IPS-NIHi11 (cell line): ENCODE results near the gene PTPN21.
A peak's percentile ranks its signal among the peaks of the same experiment; 100 is the strongest.

Experiments used
- DNase-seq: peaks from one replicate; pipeline ENCODE4 v3.0.0; 2012; ENCODE audit warnings: mixed read lengths, low spot score

PTPN21 gene

DNA sequence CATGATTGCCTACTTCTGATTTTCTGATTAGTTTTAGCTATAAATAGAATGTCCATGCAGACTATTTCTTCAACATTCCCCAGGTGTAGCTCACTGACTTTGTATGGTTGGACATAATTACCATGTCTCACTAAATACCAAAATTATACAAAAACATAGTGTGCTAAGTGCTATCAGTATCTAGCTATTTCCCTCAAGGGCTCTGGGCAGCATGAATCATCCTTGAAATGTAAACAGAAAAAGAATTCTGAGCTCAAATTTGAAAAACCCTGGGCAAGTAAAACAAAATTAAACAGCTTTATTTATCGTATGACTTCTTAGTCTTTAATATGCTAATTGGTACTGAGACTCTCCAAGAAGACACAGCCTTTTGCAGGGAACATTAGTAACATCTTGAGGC is 86.4 kb downstream of the PTPN21 start:
- DNase-seq: no peak

DNA sequence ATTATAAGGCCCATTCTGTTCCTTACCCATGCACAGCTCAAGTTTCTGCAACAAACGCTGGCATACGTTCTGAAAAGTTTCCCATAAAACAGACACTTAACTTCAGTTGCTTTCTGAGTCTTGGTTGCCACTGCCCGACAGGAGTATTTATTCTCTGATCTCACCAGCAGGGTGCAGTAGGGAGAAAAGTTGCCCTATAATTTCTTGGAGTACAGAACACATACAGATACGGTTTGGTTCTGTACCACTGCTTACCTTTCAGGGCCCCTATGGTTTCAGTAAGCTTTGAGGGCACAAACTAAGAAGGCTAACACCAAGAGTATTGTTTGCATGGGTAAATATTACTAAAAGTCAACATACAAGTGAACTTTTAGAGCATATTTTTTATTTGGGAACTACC is 91.5 kb downstream of the PTPN21 start:
- DNase-seq: peak; percentile 51

GRCh38 chr14:88454886-88455285 is 99.9 kb downstream of the PTPN21 start:
- no peak for DNase-seq

GRCh38 chr14:88452231-88452630 is 102.6 kb downstream of the PTPN21 start:
- no peak for DNase-seq

DNA sequence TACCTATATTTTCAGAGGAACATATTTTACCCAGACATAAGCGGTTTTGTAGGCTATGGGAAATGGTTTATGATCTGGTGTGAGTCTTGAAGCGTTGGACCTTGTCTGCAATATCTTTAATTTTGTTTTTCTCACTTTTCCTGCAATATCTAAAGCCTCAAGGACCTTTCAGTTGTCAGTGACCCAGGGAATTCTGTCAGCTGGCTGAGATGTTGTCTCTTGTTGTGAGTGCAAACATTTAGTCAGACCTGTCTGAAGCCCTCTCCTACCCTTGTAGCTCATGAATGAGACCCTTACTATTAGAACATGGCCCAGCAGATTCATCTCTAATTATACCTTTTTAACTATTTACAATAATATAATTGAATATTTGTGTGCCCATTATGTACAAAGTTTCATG is 115.7 kb downstream of the PTPN21 start:
- DNase-seq: no peak

DNA sequence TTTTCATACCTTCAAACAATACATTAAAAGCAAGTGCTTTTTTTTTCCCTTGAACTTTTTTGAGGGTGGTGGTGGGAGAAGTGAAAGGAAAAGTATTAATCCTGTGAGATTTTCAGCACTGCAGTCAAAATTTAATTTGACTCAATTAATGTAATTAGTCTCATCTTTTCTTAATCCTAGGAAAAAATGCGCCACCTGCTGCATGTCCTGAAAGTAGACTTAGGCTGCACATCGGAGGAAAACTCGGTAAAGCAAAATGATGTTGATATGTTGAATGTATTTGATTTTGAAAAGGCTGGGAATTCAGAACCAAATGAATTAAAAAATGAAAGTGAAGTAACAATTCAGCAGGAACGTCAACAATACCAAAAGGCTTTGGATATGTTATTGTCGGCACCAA is 117.1 kb downstream of the PTPN21 start:
- no peak for DNase-seq

DNA sequence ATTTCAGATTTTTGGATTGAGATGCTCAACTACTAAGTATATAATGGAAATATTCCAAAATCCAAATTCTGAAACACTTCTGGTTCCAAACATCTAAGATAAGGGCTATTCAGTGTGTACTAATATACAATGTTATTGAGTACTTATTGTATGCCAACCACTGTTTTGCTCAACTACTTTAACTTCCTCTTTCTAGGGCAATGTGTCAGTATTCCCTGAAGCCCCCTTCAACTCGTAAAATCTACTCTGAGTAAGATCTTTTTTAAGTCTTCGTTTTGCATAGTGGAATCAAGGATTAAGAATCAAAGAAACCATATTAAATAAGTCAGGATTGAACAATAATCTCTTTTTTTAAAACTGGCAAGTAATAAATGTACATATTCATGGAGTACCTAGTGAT is 123.8 kb downstream of the PTPN21 start:
- DNase-seq: no peak

- no peak for DNase-seq
Observed at GRCh38 chr14:88426271-88426670, 128.5 kb downstream of the PTPN21 start.

DNA sequence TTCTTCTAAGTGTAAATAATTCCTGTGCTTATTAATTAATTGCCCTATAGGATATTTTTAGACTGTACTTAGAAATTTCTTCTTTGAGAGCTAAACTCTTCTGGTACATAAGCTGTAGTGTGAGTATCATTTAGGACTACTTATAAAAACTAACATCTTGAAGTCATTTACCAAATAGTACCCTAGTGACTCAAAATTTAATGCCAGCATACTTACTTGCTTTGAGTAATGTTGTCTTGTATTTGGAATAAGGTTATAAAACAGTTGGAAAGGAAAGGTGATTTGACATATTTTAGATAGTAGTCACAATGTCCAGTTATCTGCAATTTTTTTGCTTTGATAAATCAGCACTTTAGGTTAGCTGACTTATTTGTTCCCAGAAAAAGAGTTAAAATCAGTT is 130.2 kb downstream of the PTPN21 start:
- no peak for DNase-seq

DNA sequence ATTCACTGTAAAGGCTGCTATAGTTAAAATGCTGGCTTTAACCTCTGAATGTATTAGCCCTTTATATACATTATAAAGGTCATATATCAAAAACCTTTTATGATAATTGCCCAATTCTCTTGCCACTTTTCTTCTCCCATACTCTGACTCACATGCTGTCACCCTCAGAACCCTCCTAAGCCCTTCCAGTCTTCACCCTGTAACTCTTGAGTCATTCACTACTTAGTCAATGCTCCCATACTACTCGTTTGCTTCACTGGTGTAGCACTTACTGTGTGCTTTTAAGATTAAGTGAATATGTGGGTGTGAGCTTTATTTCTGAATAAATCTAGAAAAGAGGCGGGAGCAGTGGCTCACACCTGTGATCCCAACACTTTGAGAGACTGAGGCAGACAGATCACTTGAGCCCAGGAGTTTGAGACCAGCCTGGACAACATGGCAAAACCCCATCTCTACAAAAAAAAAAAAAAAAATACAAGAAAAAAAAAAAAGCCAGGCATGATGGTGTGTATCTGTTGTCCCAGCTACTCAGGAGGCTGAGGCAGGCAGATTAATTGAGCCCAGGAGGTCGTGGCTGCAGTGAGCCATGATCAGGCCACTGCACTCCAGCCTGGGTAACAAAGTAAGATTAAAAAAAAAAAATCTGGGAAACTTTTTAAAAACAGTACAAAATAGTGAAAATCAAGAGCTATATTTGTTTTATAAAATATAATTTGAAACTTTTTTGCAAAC is 131.7 kb downstream of the PTPN21 start:
- DNase-seq: no peak

GRCh38 chr14:88422047-88422446 is 132.8 kb downstream of the PTPN21 start:
- no peak for DNase-seq

DNA sequence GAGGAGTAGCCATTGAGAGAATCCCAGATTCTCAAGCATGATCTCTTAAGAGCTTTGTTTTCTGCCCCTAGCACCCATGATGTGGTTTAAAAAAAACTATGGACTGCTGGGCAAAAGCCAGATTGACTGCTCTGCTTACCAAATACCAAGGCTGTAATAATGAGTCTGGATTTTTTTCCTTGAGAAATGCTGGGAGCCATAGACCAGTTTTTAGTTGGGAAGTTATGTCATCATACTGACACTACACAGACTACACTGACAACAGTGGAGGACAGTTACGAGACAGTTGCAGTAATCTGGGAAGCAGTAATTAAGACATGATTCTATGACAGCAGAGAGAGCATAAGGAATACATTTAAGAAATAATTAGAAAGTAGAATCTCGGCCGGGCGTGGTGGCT is 133.5 kb downstream of the PTPN21 start:
- DNase-seq: no peak

GRCh38 chr14:88420187-88420586 is 134.6 kb downstream of the PTPN21 start:
- no peak for DNase-seq

DNA sequence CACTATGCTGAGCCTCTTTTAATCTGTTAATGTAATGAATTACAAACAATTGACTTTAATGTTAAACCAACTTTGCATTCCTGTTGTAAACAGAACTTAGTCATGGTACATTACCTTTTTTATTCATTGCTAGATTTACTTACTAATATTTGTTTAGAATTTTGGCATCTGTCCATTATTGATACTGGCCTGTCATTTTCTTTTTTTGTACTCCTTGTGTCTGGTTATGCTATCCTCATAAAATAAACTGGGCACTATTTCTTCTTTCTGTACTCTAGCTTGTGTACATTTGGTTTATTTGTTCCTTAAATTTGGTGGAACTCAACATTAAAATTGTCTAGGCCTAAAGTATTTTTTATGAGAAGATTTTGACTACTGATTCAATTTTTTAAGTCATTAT is 137.2 kb downstream of the PTPN21 start:
- DNase-seq: no peak
